Endothelial cell of umbilical vein (primary cell): ENCODE data around the gene FICD.

Source experiments
- CTCF ChIP-seq, 2 donors: IDR thresholded peaks; 1 replicate in 1 of 2; 2 replicates in 1 of 2; pipeline ENCODE4 v1.5.1; 2011; ENCODE audit warnings: low read length in 2 of 2, mild to moderate bottlenecking in 2 of 2, moderate library complexity in 2 of 2, control low read depth in 1 of 2, inconsistent platforms in 1 of 2, low read depth in 1 of 2; ENCODE audit not compliant: insufficient read depth in 1 of 2; ENCODE audit errors: extremely low read depth in 1 of 2
- EZH2 ChIP-seq: IDR thresholded peaks from 2 replicates; pipeline ENCODE4 v1.6.1; 2012; ENCODE audit warnings: borderline replicate concordance, low read depth, mild to moderate bottlenecking, moderate library complexity, low read length, inconsistent platforms; ENCODE audit not compliant: severe bottlenecking
- FOS ChIP-seq: IDR thresholded peaks from 2 replicates; pipeline ENCODE4 v1.6.1; 2011; ENCODE audit warnings: mild to moderate bottlenecking, low read length, moderate library complexity, borderline replicate concordance; ENCODE audit not compliant: insufficient read depth
- POLR2A ChIP-seq: IDR thresholded peaks from 2 replicates; pipeline ENCODE4 v1.6.1; 2012; ENCODE audit warnings: low read depth, mild to moderate bottlenecking, control low read depth, low read length
- POLR2AphosphoS5 ChIP-seq: IDR thresholded peaks from 2 replicates; pipeline ENCODE4 v1.6.1; 2012; ENCODE audit warnings: low read depth, mild to moderate bottlenecking, control low read depth, low read length, moderate library complexity; ENCODE audit not compliant: insufficient read depth

DNA sequence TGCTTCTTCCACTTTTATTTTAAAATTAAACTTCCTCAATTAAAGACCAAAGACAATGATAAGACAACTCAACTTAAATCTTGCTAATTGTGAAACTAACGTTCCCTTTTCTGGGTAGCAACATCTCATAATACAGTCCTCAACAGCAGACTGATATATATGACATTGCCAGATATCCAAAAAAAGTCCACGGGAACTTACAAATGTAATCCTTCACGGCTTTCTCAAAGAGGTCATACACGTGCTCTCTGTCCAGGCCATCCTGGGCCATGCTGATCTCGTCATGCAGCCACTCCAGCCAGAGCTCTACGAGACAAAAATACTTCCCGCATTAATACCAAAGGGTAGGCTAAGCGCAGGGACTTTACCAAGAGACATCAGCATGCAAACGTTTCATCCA is 32.6 kb downstream of the FICD start:
- no peak for TF ChIP-seq EZH2
- TF ChIP-seq CTCF (IDR thresholded peaks at IDR 0.05; ENCODE audit: extremely low read depth in 1 of 2, insufficient read depth in 1 of 2, low read depth in 1 of 2, low read length in 2 of 2) = no peak
- no peak for TF ChIP-seq FOS
- TF ChIP-seq POLR2AphosphoS5 = no peak
- no peak for TF ChIP-seq POLR2A
